ENCODE data around the gene SPTLC2. TPM values are rescaled to one million over a fixed set of nuclear protein-coding genes. Genes with fewer than 3 reads are reported as not detected.
A peak's percentile ranks its signal among the peaks of the same experiment; 100 is the strongest.

Gene SPTLC2
- total RNA-seq, 1 donor, result 36.7 TPM

- no peak for TF ChIP-seq CTCF (IDR thresholded peaks at IDR 0.05; ENCODE audit: insufficient read depth, low read length)
- no peak for DNase-seq (ENCODE audit: low read depth)
- no peak overlapping the region for H3K4me3 ChIP-seq (ENCODE audit: low read depth, low read length)
Measured at GRCh38 chr14:77570706-77571268, 45.6 kb downstream of the SPTLC2 start.

GRCh38 chr14:77565994-77566305, 50.5 kb downstream of the SPTLC2 start:
- no peak overlapping the region for H3K4me3 ChIP-seq (ENCODE audit: low read depth, low read length)
- DNase-seq (ENCODE audit: low read depth), result no peak
- no peak for TF ChIP-seq CTCF (IDR thresholded peaks at IDR 0.05; ENCODE audit: insufficient read depth, low read length)

- H3K4me3 ChIP-seq (ENCODE audit: low read depth, low read length), result no peak overlapping the region
- TF ChIP-seq CTCF (IDR thresholded peaks at IDR 0.05; ENCODE audit: insufficient read depth, low read length), result no peak
- DNase-seq (ENCODE audit: low read depth), result no peak
Measured at GRCh38 chr14:77565289-77565993, 51.0 kb downstream of the SPTLC2 start.

- peak; percentile 30 for DNase-seq (ENCODE audit: low read depth)
- no peak for TF ChIP-seq CTCF (IDR thresholded peaks at IDR 0.05; ENCODE audit: insufficient read depth, low read length)
Measured at GRCh38 chr14:77562681-77563080, 53.8 kb downstream of the SPTLC2 start.

GRCh38 chr14:77561881-77562280, 54.6 kb downstream of the SPTLC2 start:
- no peak overlapping the region for H3K4me3 ChIP-seq (ENCODE audit: low read depth, low read length)
- TF ChIP-seq CTCF (IDR thresholded peaks at IDR 0.05; ENCODE audit: insufficient read depth, low read length), result no peak
- DNase-seq (ENCODE audit: low read depth), result no peak

More at GRCh38 chr14:77562681-77563080, 53.8 kb downstream of the SPTLC2 start:
- H3K4me3 ChIP-seq (ENCODE audit: low read depth, low read length), result no peak overlapping the region

- no peak for DNase-seq (ENCODE audit: low read depth)
- no peak overlapping the region for H3K4me3 ChIP-seq (ENCODE audit: low read depth, low read length)
- no peak for TF ChIP-seq CTCF (IDR thresholded peaks at IDR 0.05; ENCODE audit: insufficient read depth, low read length)
Measured at GRCh38 chr14:77559381-77559780, 57.1 kb downstream of the SPTLC2 start.

GRCh38 chr14:77557391-77557790, 59.0 kb downstream of the SPTLC2 start:
- H3K4me3 ChIP-seq (ENCODE audit: low read depth, low read length), result no peak overlapping the region
- no peak for DNase-seq (ENCODE audit: low read depth)
- TF ChIP-seq CTCF (IDR thresholded peaks at IDR 0.05; ENCODE audit: insufficient read depth, low read length), result no peak

All from fibroblast of the aortic adventitia (primary cell).